CD4-positive, alpha-beta T cell (primary cell): ENCODE data around the gene ACTRT2. TPM values are rescaled to one million over a fixed set of nuclear protein-coding genes. Genes with fewer than 3 reads are reported as not detected.

Source experiments
- ATAC-seq: fragments of 200-7000 bp; cut with Tn5 transposase; one replicate; pipeline ENCODE4 v1.10.0; 2022; ENCODE audit warnings: mild to moderate bottlenecking; ENCODE audit not compliant: poor library complexity
- CTCF ChIA-PET: fragments of 350-600 bp; sonication (Branson Sonifier 250); formaldehyde crosslinking; loops from one replicate; lab custom pipeline; 2021; ENCODE audit warnings: antibody characterized with exemption, inconsistent platforms; lab: Charles Lee
- POLR2A ChIA-PET: fragments of 350-600 bp; sonication (Branson Sonifier 250); formaldehyde crosslinking; loops from one replicate; lab custom pipeline; 2021; ENCODE audit warnings: antibody characterized with exemption, inconsistent platforms; lab: Charles Lee
- DNase-seq, 14 experiments: peaks; one replicate each; pipeline ENCODE4 v3.0.0-alpha.2; 2013 to 2020; ENCODE audit warnings: mixed read lengths in 2 of 14
- H3K27ac ChIP-seq, 2 donors: one replicate each; pipeline versions ENCODE4 v1.5.1 to v1.7.0; 2013; ENCODE audit warnings: low read length in 2 of 2, low read depth in 1 of 2, mild to moderate bottlenecking in 1 of 2
- H3K27me3 ChIP-seq, 2 experiments: 1 replicate in 1 of 2; 2 replicates in 1 of 2; pipeline versions ENCODE4 v1.6.1 to v1.7.0; 2013; ENCODE audit warnings: low read length in 2 of 2, control low read depth in 1 of 2, mild to moderate bottlenecking in 1 of 2, moderate library complexity in 1 of 2; ENCODE audit not compliant: insufficient read depth in 2 of 2, control insufficient read depth in 1 of 2
- H3K36me3 ChIP-seq: one replicate; pipeline ENCODE4 v1.6.1; 2013; ENCODE audit warnings: low read length, control low read depth; ENCODE audit not compliant: insufficient read depth
- H3K4me1 ChIP-seq: one replicate; pipeline ENCODE4 v1.6.1; 2013; ENCODE audit warnings: low read length, control low read depth; ENCODE audit not compliant: insufficient read depth
- H3K4me3 ChIP-seq: one replicate; pipeline ENCODE4 v1.5.1; 2013; ENCODE audit warnings: mild to moderate bottlenecking, low read length, moderate library complexity
- H3K9me3 ChIP-seq, 2 experiments: 1 replicate in 1 of 2; 2 replicates in 1 of 2; pipeline versions ENCODE4 v1.6.1 to v1.7.0; 2013; ENCODE audit warnings: low read length in 2 of 2, mild to moderate bottlenecking in 2 of 2, control low read depth in 1 of 2, moderate library complexity in 1 of 2; ENCODE audit not compliant: control insufficient read depth in 1 of 2, insufficient read depth in 1 of 2
- H3K27ac Mint-ChIP-seq: one replicate; pipeline ENCODE4 v1.8.0; 2020; ENCODE audit warnings: mixed read lengths
- H3K27me3 Mint-ChIP-seq: one replicate; pipeline ENCODE4 v1.8.0; 2021; ENCODE audit warnings: mixed read lengths
- H3K36me3 Mint-ChIP-seq: one replicate; pipeline ENCODE4 v1.8.0; 2021; ENCODE audit warnings: low read depth, mixed read lengths
- H3K4me1 Mint-ChIP-seq: one replicate; pipeline ENCODE4 v1.8.0; 2021; ENCODE audit warnings: low read depth, mixed read lengths
- H3K4me3 Mint-ChIP-seq: one replicate; pipeline ENCODE4 v1.8.0; 2020; ENCODE audit warnings: mild to moderate bottlenecking, mixed read lengths
- H3K9me3 Mint-ChIP-seq: one replicate; pipeline ENCODE4 v1.8.0; 2020; ENCODE audit warnings: mixed read lengths
- intact Hi-C, 2 experiments: fragments of 100-400 bp; cut with DNase I in 1 of 2; cut with micrococcal nuclease in 1 of 2; formaldehyde crosslinking; loops; one replicate each; pipeline versions ENCODE4 v1.15.1 to v1.9.0; 2023 to 2025; cut with DNase I, micrococcal nuclease
- total RNA-seq, 174 experiments: library from RNA in 2 of 174; stranded (reverse) in 2 of 174; gene quantifications; one replicate each; pipeline ENCODE4 v1.2.3 and lab custom pipeline; 2021 to 2026
- TF ChIP-seq, protein P1 (sequence below): fragments of 200-600 bp; IDR thresholded peaks from one replicate; pipeline ENCODE4 v1.8.0; 2022; ENCODE audit warnings: antibody characterized with exemption, mild to moderate bottlenecking

The ACTRT2 gene
- total RNA-seq, 2 experiments from 2014 or later, result not detected

DNA sequence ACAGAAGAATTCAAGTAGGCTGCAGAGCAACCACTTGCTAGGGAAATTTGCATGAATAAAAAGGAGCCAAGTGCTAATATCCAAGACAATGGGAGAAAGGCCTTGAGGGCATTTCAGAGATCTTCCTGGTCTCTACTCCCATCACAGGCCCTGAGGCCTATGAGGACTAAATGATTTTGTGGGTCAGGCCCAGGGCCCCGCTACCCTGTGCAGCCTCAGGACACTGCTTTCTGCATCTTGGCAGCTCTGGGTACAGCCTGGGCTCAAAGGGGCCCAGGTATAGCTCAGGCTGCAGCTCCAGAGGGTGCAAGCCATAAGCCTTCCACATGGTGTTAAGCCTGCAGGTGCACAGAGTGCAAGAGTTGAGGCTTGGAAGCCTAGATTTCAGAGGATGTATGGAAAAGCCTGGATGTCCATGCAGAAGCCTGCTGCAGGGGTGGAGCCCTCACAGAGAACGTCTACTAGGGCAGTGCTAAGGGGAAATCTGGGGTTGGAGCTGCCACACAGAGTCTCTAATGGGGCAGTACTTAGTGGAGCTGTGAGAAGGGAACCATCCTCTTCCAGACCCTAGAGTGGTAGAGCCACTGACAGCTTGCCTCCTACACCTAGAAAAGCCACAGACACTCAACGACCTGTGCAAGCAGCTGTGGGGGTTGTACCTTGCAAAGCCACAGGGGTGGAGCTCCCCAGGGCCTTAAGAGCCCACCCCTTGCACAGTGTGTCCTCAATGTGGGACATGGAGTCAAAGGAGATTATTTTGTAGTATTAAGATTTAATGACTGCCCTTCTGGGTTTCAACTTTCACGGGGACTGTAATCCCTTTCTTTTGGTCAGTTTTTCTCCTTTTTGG lies 13.7 kb upstream of the ACTRT2 start:
- Histone ChIP-seq H3K4me1 (peaks cover 3% of the 10 kb centered on the region), H3K27ac (no peak overlapping the region), H3K9me3 (peaks cover 24 to 55% of the 10 kb centered on the region in 2 experiments), H3K36me3 (no peaks in the 10 kb centered on the region), H3K27me3 (peaks cover 0 to 5% of the 10 kb centered on the region in 2 experiments), H3K4me3 (no peak overlapping the region)
- TF ChIP-seq, protein P1, sequence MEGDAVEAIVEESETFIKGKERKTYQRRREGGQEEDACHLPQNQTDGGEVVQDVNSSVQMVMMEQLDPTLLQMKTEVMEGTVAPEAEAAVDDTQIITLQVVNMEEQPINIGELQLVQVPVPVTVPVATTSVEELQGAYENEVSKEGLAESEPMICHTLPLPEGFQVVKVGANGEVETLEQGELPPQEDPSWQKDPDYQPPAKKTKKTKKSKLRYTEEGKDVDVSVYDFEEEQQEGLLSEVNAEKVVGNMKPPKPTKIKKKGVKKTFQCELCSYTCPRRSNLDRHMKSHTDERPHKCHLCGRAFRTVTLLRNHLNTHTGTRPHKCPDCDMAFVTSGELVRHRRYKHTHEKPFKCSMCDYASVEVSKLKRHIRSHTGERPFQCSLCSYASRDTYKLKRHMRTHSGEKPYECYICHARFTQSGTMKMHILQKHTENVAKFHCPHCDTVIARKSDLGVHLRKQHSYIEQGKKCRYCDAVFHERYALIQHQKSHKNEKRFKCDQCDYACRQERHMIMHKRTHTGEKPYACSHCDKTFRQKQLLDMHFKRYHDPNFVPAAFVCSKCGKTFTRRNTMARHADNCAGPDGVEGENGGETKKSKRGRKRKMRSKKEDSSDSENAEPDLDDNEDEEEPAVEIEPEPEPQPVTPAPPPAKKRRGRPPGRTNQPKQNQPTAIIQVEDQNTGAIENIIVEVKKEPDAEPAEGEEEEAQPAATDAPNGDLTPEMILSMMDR, result no peak
- H3K9me3 Mint-ChIP-seq, result peaks cover 5% of the 10 kb centered on the region
- DNase-seq (no peak), ATAC-seq (no peak)
- H3K36me3 Mint-ChIP-seq, result no peaks in the 10 kb centered on the region
- H3K4me3 Mint-ChIP-seq, result no peak overlapping the region
- POLR2A ChIA-PET, result no interaction called here
- intact Hi-C loops, result no loop called here
- CTCF ChIA-PET, result no interaction called here
- no peak overlapping the region for H3K27ac Mint-ChIP-seq
- no peaks in the 10 kb centered on the region for H3K4me1 Mint-ChIP-seq
- peaks cover 19% of the 10 kb centered on the region for H3K27me3 Mint-ChIP-seq

DNA sequence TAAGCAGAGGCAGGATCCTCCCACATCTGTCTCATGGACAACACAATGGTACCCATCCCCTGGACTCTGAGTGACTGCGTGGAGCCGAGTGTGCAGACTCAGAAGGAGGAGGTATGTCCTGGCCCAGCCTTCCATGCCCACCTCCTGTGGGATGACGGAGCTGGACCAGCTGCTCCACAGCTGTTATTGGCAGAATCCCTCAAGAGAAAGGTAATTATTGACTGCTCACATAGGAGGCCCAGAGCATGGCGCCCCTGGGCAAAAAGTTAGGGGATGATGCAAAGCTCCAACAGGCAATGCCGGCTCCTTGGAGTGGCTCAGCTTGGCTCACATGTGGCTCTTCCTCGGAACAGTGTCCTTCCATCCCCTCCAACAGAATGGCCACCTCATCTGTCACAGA lies 12.2 kb upstream of the ACTRT2 start:
- peaks cover 5% of the 10 kb centered on the region for H3K9me3 Mint-ChIP-seq
- POLR2A ChIA-PET, result no interaction called here
- H3K27ac Mint-ChIP-seq, result no peak overlapping the region
- H3K36me3 ChIP-seq, result no peaks in the 10 kb centered on the region
- ATAC-seq (no peak), DNase-seq (no peak)
- CTCF ChIA-PET, result no interaction called here
- H3K4me1 ChIP-seq, result peaks cover 6% of the 10 kb centered on the region
- H3K9me3 ChIP-seq, result peaks cover 24 to 52% of the 10 kb centered on the region in 2 experiments
- H3K4me3 ChIP-seq, result no peak overlapping the region
- intact Hi-C loops, result no loop called here
- H3K36me3 Mint-ChIP-seq, result no peaks in the 10 kb centered on the region
- no peak overlapping the region for H3K4me3 Mint-ChIP-seq
- H3K27ac ChIP-seq, result no peak overlapping the region
- peaks cover 25% of the 10 kb centered on the region for H3K27me3 Mint-ChIP-seq
- peaks cover 0 to 8% of the 10 kb centered on the region in 2 experiments for H3K27me3 ChIP-seq
- TF ChIP-seq, protein P1, result no peak
- H3K4me1 Mint-ChIP-seq, result no peaks in the 10 kb centered on the region

DNA sequence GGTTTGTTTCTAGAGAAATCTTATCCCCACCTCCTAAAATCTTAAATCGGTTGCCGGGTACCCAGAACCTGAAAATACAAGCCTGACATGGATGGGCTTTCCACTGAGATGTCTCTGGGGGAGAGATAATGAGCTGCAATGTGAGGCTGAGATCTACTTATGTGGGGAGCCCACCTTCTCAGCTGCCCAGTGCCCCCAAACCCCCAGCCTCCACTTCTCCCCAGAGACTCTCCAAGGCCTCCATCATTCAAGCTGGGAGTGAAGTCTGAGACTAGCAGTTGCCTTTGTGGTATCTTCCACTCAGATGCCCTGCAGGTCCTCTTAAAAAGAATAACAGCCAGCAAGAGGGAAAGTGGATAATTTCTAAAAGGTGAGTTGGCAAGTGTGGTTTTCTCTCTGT lies 11.7 kb upstream of the ACTRT2 start:
- ChIA-PET POLR2A (no interaction called here), CTCF (no interaction called here)
- Histone ChIP-seq H3K36me3 (no peaks in the 10 kb centered on the region), H3K27me3 (peaks cover 0 to 8% of the 10 kb centered on the region in 2 experiments), H3K4me1 (peaks cover 6% of the 10 kb centered on the region), H3K4me3 (no peak overlapping the region), H3K27ac (no peak overlapping the region), H3K9me3 (peaks cover 24 to 52% of the 10 kb centered on the region in 2 experiments)
- Mint-ChIP-seq H3K9me3 (peaks cover 5% of the 10 kb centered on the region), H3K27ac (no peak overlapping the region), H3K36me3 (no peaks in the 10 kb centered on the region), H3K4me3 (no peak overlapping the region), H3K4me1 (no peaks in the 10 kb centered on the region), H3K27me3 (peaks cover 25% of the 10 kb centered on the region)
- ATAC-seq (no peak), DNase-seq (no peak)
- intact Hi-C loops, result no loop called here
- TF ChIP-seq, protein P1, result no peak
